ENCODE measurements around the gene GNAS.

GNAS gene

GRCh38 chr20:58909585-58909984 lies 57.1 kb downstream of the GNAS start:
- Histone ChIP-seq H2AFZ (ENCODE audit: low read depth, low read length) (no peak overlapping the region), H2BK12ac (ENCODE audit: low read length in 2 of 2) (no peak overlapping the region), H3K9ac (ENCODE audit: low read length) (no peak overlapping the region), H3K14ac (ENCODE audit: low read length in 2 of 2) (no peak overlapping the region), H2AK5ac (ENCODE audit: low read length, severe bottlenecking) (no peak overlapping the region), H3K27me3 (ENCODE audit: control insufficient read depth in 1 of 2, insufficient read depth in 1 of 2, low read length in 2 of 2) (no peaks in the 10 kb centered on the region), H3K27ac (ENCODE audit: low read length, poor library complexity, severe bottlenecking) (no peak overlapping the region), H4K91ac (ENCODE audit: low read length) (no peak overlapping the region), H3K23ac (ENCODE audit: low read length in 2 of 2) (no peak overlapping the region), H3K9me3 (ENCODE audit: control insufficient read depth, low read length) (no peaks in the 10 kb centered on the region), H2BK15ac (ENCODE audit: low read depth, poor library complexity, severe bottlenecking) (no peak overlapping the region), H3K4ac (ENCODE audit: low read depth in 1 of 2, low read length in 2 of 2) (no peak overlapping the region), H3K36me3 (ENCODE audit: control insufficient read depth in 1 of 2, insufficient read depth in 2 of 2, low read depth in 1 of 2, low read length in 2 of 2) (peaks cover 43 to 75% of the 10 kb centered on the region in 2 experiments), H4K8ac (ENCODE audit: low read length) (no peak overlapping the region), H2BK120ac (ENCODE audit: low read depth, low read length) (no peak overlapping the region), H3K18ac (ENCODE audit: low read depth in 1 of 2, low read length in 2 of 2) (no peak overlapping the region), H3K4me3 (ENCODE audit: insufficient read depth in 1 of 2, low read depth in 1 of 2, low read length in 2 of 2) (no peak overlapping the region), H3K79me1 (replicated peaks; ENCODE audit: low read length, poor library complexity, severe bottlenecking) (peaks cover 25% of the 10 kb centered on the region), H2BK5ac (ENCODE audit: low read depth, low read length, poor library complexity, severe bottlenecking) (no peak overlapping the region), H3K4me2 (ENCODE audit: low read length, poor library complexity, severe bottlenecking) (no peak overlapping the region), H3K4me1 (ENCODE audit: control insufficient read depth, insufficient read depth, low read depth, low read length) (peaks cover 4% of the 10 kb centered on the region)
- 98% methylated on average over 15 of the region's 15 CpGs for WGBS
- no peak for DNase-seq

DNA sequence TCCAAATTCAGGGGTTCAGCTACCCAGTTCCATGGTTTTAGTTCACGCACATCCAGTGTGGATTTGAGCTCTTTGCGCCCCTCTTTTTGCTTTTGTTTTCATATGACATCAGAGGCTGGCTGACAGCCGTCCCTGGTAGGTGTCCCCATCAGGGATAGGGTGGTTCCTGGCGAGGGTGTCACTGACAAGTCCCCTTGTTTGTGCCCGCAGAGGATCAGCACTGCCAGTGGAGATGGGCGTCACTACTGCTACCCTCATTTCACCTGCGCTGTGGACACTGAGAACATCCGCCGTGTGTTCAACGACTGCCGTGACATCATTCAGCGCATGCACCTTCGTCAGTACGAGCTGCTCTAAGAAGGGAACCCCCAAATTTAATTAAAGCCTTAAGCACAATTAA lies 58.0 kb downstream of the GNAS start:
- H3K4ac ChIP-seq (ENCODE audit: low read depth in 1 of 2, low read length in 2 of 2) = no peak overlapping the region

GRCh38 chr20:58911309-58911708 lies 58.8 kb downstream of the GNAS start:
- no peak overlapping the region for H2AFZ ChIP-seq (ENCODE audit: low read depth, low read length)
- WGBS = 100% methylated on average over 2 of the region's 2 CpGs

More for the DNA sequence above, 58.0 kb downstream of the GNAS start:
- Histone ChIP-seq H3K27me3 (ENCODE audit: control insufficient read depth in 1 of 2, insufficient read depth in 1 of 2, low read length in 2 of 2) (no peaks in the 10 kb centered on the region), H3K9ac (ENCODE audit: low read length) (no peak overlapping the region), H2BK5ac (ENCODE audit: low read depth, low read length, poor library complexity, severe bottlenecking) (no peak overlapping the region), H3K9me3 (ENCODE audit: control insufficient read depth, low read length) (no peaks in the 10 kb centered on the region), H3K4me3 (ENCODE audit: insufficient read depth in 1 of 2, low read depth in 1 of 2, low read length in 2 of 2) (no peak overlapping the region), H3K14ac (ENCODE audit: low read length in 2 of 2) (no peak overlapping the region), H2AK5ac (ENCODE audit: low read length, severe bottlenecking) (no peak overlapping the region), H2BK120ac (ENCODE audit: low read depth, low read length) (no peak overlapping the region), H2AFZ (ENCODE audit: low read depth, low read length) (no peak overlapping the region), H2BK15ac (ENCODE audit: low read depth, poor library complexity, severe bottlenecking) (no peak overlapping the region), H4K91ac (ENCODE audit: low read length) (no peak overlapping the region), H3K4me1 (ENCODE audit: control insufficient read depth, insufficient read depth, low read depth, low read length) (peaks cover 4% of the 10 kb centered on the region), H3K4me2 (ENCODE audit: low read length, poor library complexity, severe bottlenecking) (no peak overlapping the region), H3K23ac (ENCODE audit: low read length in 2 of 2) (no peak overlapping the region), H3K36me3 (ENCODE audit: control insufficient read depth in 1 of 2, insufficient read depth in 2 of 2, low read depth in 1 of 2, low read length in 2 of 2) (peaks cover 40 to 66% of the 10 kb centered on the region in 2 experiments), H3K18ac (ENCODE audit: low read depth in 1 of 2, low read length in 2 of 2) (no peak overlapping the region), H2BK12ac (ENCODE audit: low read length in 2 of 2) (no peak overlapping the region), H3K27ac (ENCODE audit: low read length, poor library complexity, severe bottlenecking) (no peak overlapping the region), H4K8ac (ENCODE audit: low read length) (no peak overlapping the region), H3K79me1 (replicated peaks; ENCODE audit: low read length, poor library complexity, severe bottlenecking) (peaks cover 22% of the 10 kb centered on the region)
- WGBS = 98% methylated on average over 14 of the region's 14 CpGs
- no peak for DNase-seq

GRCh38 chr20:58911970-58912369 lies 59.5 kb downstream of the GNAS start:
- peaks cover 18% of the 10 kb centered on the region for H3K79me1 ChIP-seq (replicated peaks; ENCODE audit: low read length, poor library complexity, severe bottlenecking)
- H3K36me3 ChIP-seq (ENCODE audit: control insufficient read depth in 1 of 2, insufficient read depth in 2 of 2, low read depth in 1 of 2, low read length in 2 of 2) = peaks cover 36 to 53% of the 10 kb centered on the region in 2 experiments
- H3K9me3 ChIP-seq (ENCODE audit: control insufficient read depth, low read length) = no peaks in the 10 kb centered on the region
- no peak for DNase-seq
- no peak overlapping the region for H3K4me2 ChIP-seq (ENCODE audit: low read length, poor library complexity, severe bottlenecking)
- no peak overlapping the region for H2BK5ac ChIP-seq (ENCODE audit: low read depth, low read length, poor library complexity, severe bottlenecking)
- H2BK120ac ChIP-seq (ENCODE audit: low read depth, low read length) = no peak overlapping the region
- H2AK5ac ChIP-seq (ENCODE audit: low read length, severe bottlenecking) = no peak overlapping the region
- H3K27me3 ChIP-seq (ENCODE audit: control insufficient read depth in 1 of 2, insufficient read depth in 1 of 2, low read length in 2 of 2) = no peaks in the 10 kb centered on the region
- H4K91ac ChIP-seq (ENCODE audit: low read length) = no peak overlapping the region
- no peak overlapping the region for H3K9ac ChIP-seq (ENCODE audit: low read length)
- H3K14ac ChIP-seq (ENCODE audit: low read length in 2 of 2) = no peak overlapping the region
- H3K4me3 ChIP-seq (ENCODE audit: insufficient read depth in 1 of 2, low read depth in 1 of 2, low read length in 2 of 2) = no peak overlapping the region
- H3K4ac ChIP-seq (ENCODE audit: low read depth in 1 of 2, low read length in 2 of 2) = no peak overlapping the region
- no peak overlapping the region for H2AFZ ChIP-seq (ENCODE audit: low read depth, low read length)
- no peak overlapping the region for H4K8ac ChIP-seq (ENCODE audit: low read length)
- H3K27ac ChIP-seq (ENCODE audit: low read length, poor library complexity, severe bottlenecking) = no peak overlapping the region
- no peak overlapping the region for H2BK15ac ChIP-seq (ENCODE audit: low read depth, poor library complexity, severe bottlenecking)
- H3K4me1 ChIP-seq (ENCODE audit: control insufficient read depth, insufficient read depth, low read depth, low read length) = peaks cover 3% of the 10 kb centered on the region
- H2BK12ac ChIP-seq (ENCODE audit: low read length in 2 of 2) = no peak overlapping the region
- H3K23ac ChIP-seq (ENCODE audit: low read length in 2 of 2) = no peak overlapping the region
- H3K18ac ChIP-seq (ENCODE audit: low read depth in 1 of 2, low read length in 2 of 2) = no peak overlapping the region
- WGBS = 87% methylated on average over 3 of the region's 3 CpGs

More at GRCh38 chr20:58911309-58911708, 58.8 kb downstream of the GNAS start:
- Histone ChIP-seq H3K36me3 (ENCODE audit: control insufficient read depth in 1 of 2, insufficient read depth in 2 of 2, low read depth in 1 of 2, low read length in 2 of 2) (peaks cover 36 to 58% of the 10 kb centered on the region in 2 experiments), H3K23ac (ENCODE audit: low read length in 2 of 2) (no peak overlapping the region), H3K9ac (ENCODE audit: low read length) (no peak overlapping the region), H3K4me3 (ENCODE audit: insufficient read depth in 1 of 2, low read depth in 1 of 2, low read length in 2 of 2) (no peak overlapping the region), H3K18ac (ENCODE audit: low read depth in 1 of 2, low read length in 2 of 2) (no peak overlapping the region), H3K27me3 (ENCODE audit: control insufficient read depth in 1 of 2, insufficient read depth in 1 of 2, low read length in 2 of 2) (no peaks in the 10 kb centered on the region), H2AK5ac (ENCODE audit: low read length, severe bottlenecking) (no peak overlapping the region), H3K14ac (ENCODE audit: low read length in 2 of 2) (no peak overlapping the region), H3K4ac (ENCODE audit: low read depth in 1 of 2, low read length in 2 of 2) (no peak overlapping the region), H3K9me3 (ENCODE audit: control insufficient read depth, low read length) (no peaks in the 10 kb centered on the region), H4K91ac (ENCODE audit: low read length) (no peak overlapping the region), H2BK5ac (ENCODE audit: low read depth, low read length, poor library complexity, severe bottlenecking) (no peak overlapping the region), H4K8ac (ENCODE audit: low read length) (no peak overlapping the region), H3K79me1 (replicated peaks; ENCODE audit: low read length, poor library complexity, severe bottlenecking) (peaks cover 18% of the 10 kb centered on the region), H2BK15ac (ENCODE audit: low read depth, poor library complexity, severe bottlenecking) (no peak overlapping the region), H2BK120ac (ENCODE audit: low read depth, low read length) (no peak overlapping the region), H3K27ac (ENCODE audit: low read length, poor library complexity, severe bottlenecking) (no peak overlapping the region), H3K4me1 (ENCODE audit: control insufficient read depth, insufficient read depth, low read depth, low read length) (peaks cover 3% of the 10 kb centered on the region), H3K4me2 (ENCODE audit: low read length, poor library complexity, severe bottlenecking) (no peak overlapping the region), H2BK12ac (ENCODE audit: low read length in 2 of 2) (no peak overlapping the region)
- DNase-seq = no peak
